ENCODE data around the gene UMAD1. TPM values are rescaled to one million over a fixed set of nuclear protein-coding genes. Genes with fewer than 3 reads are reported as not detected.

Gene UMAD1
- total and polyA plus RNA-seq, 7 donors: 8.7 to 51.1 (median 15.6) TPM

DNA sequence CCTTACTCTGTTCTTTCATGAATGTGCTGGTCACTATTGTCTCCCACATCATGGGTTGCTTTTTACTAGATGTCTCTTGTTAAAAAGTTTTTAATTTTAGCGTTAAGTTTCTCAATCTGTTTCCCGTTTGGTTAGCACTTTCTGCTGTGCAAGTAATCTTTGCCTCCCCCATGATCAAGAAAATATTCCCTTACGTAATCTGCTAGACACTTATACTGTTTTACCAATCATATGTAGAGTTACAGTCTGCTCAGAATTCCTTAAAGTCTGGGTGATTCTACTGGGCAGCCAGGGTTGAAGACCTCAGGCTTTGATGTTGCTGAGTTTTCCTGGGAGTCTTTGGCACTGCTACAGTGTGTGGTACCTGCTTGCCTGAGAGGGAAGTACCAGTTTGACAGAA lies 116.0 kb downstream of the UMAD1 start:
- H3K27me3 ChIP-seq: no peaks in the 10 kb centered on the region
- WGBS, 2 donors: 93 to 95% methylated on average over 3 of the region's 3 CpGs
- intact Hi-C loops (cut with DNase I): no loop called here
- DNase-seq: no peak
- H3K9me3 ChIP-seq: no peaks in the 10 kb centered on the region
- TF ChIP-seq POLR2A (IDR thresholded peaks at IDR 0.05) (no peak), EP300 (IDR thresholded peaks at IDR 0.05) (no peak), POLR2AphosphoS5 (IDR thresholded peaks at IDR 0.05) (no peak)
- TF ChIP-seq, protein P1, sequence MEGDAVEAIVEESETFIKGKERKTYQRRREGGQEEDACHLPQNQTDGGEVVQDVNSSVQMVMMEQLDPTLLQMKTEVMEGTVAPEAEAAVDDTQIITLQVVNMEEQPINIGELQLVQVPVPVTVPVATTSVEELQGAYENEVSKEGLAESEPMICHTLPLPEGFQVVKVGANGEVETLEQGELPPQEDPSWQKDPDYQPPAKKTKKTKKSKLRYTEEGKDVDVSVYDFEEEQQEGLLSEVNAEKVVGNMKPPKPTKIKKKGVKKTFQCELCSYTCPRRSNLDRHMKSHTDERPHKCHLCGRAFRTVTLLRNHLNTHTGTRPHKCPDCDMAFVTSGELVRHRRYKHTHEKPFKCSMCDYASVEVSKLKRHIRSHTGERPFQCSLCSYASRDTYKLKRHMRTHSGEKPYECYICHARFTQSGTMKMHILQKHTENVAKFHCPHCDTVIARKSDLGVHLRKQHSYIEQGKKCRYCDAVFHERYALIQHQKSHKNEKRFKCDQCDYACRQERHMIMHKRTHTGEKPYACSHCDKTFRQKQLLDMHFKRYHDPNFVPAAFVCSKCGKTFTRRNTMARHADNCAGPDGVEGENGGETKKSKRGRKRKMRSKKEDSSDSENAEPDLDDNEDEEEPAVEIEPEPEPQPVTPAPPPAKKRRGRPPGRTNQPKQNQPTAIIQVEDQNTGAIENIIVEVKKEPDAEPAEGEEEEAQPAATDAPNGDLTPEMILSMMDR (IDR thresholded peaks at IDR 0.05): no peak
- peaks cover 0 to 11% (median 3%) of the 10 kb centered on the region in 4 donors for H3K4me1 ChIP-seq
- H3K4me3 ChIP-seq: no peak overlapping the region
- no peaks in the 10 kb centered on the region for H3K36me3 ChIP-seq
- H3K27ac ChIP-seq: no peak overlapping the region

DNA sequence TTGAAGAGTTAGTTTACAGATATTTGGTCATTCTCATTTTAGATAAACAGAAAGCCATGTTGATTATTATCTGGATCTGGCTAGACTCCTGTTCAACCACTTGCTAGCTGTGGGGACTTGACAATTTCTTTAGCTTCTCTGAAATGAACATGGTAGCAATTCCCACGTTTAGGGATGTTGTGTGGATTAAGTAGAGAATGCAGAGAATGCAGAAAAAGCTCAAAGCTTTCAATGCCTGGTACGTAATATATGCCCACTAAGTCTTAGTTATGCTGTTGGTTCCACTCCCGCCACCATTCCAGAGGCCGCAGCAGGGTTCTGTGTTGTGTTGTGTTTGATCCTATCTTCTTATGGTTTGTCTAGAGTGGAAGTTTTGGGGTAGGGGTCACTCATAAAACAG lies 117.0 kb downstream of the UMAD1 start:
- TF ChIP-seq, protein P1 (IDR thresholded peaks at IDR 0.05): no peak
- TF ChIP-seq EP300 (IDR thresholded peaks at IDR 0.05) (no peak), POLR2A (IDR thresholded peaks at IDR 0.05) (no peak), POLR2AphosphoS5 (IDR thresholded peaks at IDR 0.05) (no peak)
- Histone ChIP-seq H3K36me3 (no peaks in the 10 kb centered on the region), H3K27me3 (no peaks in the 10 kb centered on the region), H3K4me1 (peaks cover 0 to 15% (median 4%) of the 10 kb centered on the region in 4 donors), H3K9me3 (no peaks in the 10 kb centered on the region), H3K27ac (no peak overlapping the region), H3K4me3 (no peak overlapping the region)
- WGBS, 2 donors: 89 to 92% methylated on average over 4 of the region's 4 CpGs
- intact Hi-C loops (cut with DNase I): no loop called here
- DNase-seq: no peak

DNA sequence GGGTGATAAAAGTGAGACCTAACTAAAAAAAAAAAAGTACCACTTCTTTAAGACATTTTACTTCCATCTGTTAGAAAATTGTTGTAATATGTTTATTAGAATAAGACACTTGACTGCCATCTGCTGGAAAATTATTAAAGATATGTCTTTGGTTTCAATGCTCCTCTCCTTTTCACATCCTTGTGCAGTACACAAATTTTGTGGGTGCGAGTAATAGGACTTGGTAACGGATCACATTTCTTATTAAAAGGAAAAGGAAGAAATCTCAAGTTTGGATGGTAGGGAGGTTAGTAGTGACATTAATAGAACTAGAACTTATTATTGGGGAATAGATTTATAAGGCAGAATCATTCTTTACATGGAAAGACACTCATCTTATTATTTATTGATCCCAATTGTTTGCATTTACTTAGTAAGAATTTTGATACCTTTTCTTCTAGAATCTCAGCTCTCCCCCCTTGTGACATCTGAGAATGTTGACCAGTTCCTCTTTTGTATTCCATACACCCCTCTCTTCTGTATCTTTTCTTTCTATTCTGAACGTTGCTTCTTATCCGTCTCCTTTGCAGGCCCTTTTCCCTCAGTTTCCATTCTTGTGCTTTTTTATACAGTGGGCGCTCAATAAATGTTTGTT lies 120.9 kb downstream of the UMAD1 start:
- 14 to 37% methylated on average over 5 of the region's 5 CpGs for WGBS, 2 donors
- no peaks in the 10 kb centered on the region for H3K27me3 ChIP-seq
- TF ChIP-seq, protein P1 (IDR thresholded peaks at IDR 0.05): peak in 3 of 4 experiments; percentile 25 to 48 (median 30)
- no peak for TF ChIP-seq POLR2AphosphoS5 (IDR thresholded peaks at IDR 0.05)
- TF ChIP-seq POLR2A (IDR thresholded peaks at IDR 0.05): no peak
- no peak for TF ChIP-seq EP300 (IDR thresholded peaks at IDR 0.05)
- DNase-seq: no peak
- intact Hi-C loops (cut with DNase I): loop anchor here (2.0 to 5.0 kb wide), 2 partner anchors 79 to 456 kb away; no protein-coding TSS in a partner anchor
- H3K36me3 ChIP-seq: no peaks in the 10 kb centered on the region
- peaks cover 0 to 37% (median 13%) of the 10 kb centered on the region in 4 donors for H3K4me1 ChIP-seq
- H3K9me3 ChIP-seq: no peaks in the 10 kb centered on the region
- peak overlapping the region in 3 of 4 donors; percentile 36 to 48 (median 44) for H3K4me3 ChIP-seq
- peak overlapping the region; percentile 58 to 72 (median 64) for H3K27ac ChIP-seq

DNA sequence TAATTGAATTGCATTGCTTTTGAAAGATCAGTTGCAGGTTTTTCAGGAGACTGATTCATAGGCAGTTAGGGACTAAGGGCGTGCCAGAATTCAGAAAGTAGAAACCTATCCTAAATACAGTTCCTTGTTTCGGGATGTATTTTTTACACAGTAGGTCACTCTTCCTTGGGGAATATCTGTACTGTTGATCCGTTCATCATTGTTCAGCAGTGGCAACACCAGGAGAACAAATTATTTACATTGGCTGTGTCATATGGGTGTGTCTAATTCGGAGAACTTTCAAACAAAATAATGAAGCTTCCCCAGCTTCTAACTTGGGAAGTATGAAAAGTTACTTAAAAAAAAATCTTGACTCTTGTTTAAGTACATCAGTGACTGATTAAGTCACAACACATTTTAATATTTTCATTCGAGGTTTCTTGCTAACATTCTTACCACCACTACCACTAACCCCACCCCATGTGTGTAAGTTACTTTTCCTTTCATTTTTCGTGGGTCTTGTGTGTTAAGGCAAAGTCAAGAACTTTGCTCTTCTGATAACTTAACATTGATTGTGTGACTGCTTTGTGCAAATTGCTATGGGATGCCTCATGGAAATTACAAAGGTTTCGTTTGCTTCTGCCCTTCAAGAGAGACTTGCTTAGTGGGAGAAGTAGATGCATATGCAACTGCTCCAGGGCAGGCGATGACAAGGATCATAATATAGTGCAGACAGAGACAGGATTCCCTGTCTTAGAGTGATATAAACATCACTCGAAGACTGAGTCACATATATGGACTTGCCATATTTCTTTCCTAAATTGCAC lies 121.6 kb downstream of the UMAD1 start:
- no peak for DNase-seq
- no peaks in the 10 kb centered on the region for H3K36me3 ChIP-seq
- TF ChIP-seq POLR2A (IDR thresholded peaks at IDR 0.05) (no peak), POLR2AphosphoS5 (IDR thresholded peaks at IDR 0.05) (peak in 1 of 4 donors; percentile 7)
- H3K9me3 ChIP-seq: no peaks in the 10 kb centered on the region
- intact Hi-C loops (cut with DNase I): loop anchor here (2.0 to 5.0 kb wide), 2 partner anchors 79 to 455 kb away; no protein-coding TSS in a partner anchor
- H3K4me3 ChIP-seq: peak overlapping the region; percentile 13 to 48 (median 40)
- no peaks in the 10 kb centered on the region for H3K27me3 ChIP-seq
- WGBS, 2 donors: 2 to 10% methylated on average over 9 of the region's 9 CpGs
- peak overlapping the region; percentile 58 to 72 (median 64) for H3K27ac ChIP-seq
- H3K4me1 ChIP-seq: peaks cover 0 to 37% (median 13%) of the 10 kb centered on the region in 4 donors

All from sigmoid colon (tissue), 7 donors.